GM04504 (cell line): ENCODE measurements around the gene TRIM50.
"Not testable (repeated sequence)": the region's sequence is repeated elsewhere in the genome, so short reads cannot be mapped to it uniquely, and the experiment has no call there.

ENCODE experiments used
- DNase-seq: peaks from one replicate; pipeline ENCODE4 v3.0.0-alpha.2; 2012; ENCODE audit warnings: low read depth

The TRIM50 gene

DNA sequence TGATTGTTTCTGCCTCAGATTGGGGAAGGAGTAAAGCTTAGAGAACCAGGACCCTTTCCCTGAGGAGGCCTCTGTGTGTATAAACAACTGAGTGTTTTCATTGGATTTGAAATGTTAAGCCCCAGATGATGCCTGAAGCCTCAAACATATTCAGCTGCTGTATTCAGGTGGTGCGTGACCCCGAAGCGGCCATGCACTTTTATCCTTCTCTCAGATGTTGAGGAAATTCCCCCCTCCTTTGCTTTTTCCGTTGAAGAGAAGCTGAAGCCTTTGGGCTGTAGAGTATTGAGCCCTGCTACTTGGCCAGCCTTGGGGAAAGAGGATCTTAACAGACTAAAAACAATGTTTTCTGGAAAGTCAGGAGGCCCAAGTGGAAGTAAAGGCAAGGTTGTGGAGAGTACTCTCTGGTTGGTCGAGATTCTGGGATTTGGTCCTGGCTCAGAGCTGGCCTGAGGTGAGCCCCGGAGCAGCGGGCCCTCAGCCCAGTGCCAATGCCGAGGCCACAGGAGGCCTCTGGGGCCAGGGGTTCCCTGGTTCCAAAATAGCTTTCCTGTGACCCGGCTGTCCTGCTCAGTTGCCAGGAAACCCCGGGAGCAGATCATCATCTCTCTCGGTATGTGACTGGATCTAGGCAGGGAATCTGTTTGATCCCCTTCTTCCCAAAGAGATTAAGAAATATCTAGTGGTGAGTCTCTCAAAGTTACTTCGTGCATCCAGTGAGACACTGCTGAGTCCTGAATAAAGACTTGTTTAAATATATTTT is 22.6 kb upstream of the TRIM50 start:
- DNase-seq, result no peak

DNA sequence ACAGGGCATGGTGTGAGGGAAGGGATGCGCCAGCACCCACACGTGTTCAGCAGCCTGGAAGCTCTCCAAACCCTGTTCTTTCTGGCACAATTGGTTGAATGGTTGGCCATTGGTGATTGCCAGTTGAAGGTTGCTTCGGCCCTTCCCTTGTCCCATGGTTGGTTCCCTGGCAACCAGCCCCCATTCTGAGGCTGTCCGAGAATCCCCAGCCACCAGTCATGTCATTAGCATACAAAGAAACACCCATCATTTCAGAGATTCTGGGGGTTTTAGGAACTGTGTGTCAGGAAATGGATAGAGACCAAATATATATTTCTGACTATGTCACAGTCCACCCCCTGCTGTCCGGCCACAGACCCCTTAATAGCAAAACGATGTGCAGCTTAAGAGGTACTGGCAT is 21.9 kb upstream of the TRIM50 start:
- no peak for DNase-seq

GRCh38 chr7:73345951-73346350 is 18.1 kb upstream of the TRIM50 start:
- no peak for DNase-seq

- no peak for DNase-seq
Observed at GRCh38 chr7:73345538-73345937, 17.7 kb upstream of the TRIM50 start.

GRCh38 chr7:73343671-73344380 is 15.9 kb upstream of the TRIM50 start:
- no peak for DNase-seq

DNA sequence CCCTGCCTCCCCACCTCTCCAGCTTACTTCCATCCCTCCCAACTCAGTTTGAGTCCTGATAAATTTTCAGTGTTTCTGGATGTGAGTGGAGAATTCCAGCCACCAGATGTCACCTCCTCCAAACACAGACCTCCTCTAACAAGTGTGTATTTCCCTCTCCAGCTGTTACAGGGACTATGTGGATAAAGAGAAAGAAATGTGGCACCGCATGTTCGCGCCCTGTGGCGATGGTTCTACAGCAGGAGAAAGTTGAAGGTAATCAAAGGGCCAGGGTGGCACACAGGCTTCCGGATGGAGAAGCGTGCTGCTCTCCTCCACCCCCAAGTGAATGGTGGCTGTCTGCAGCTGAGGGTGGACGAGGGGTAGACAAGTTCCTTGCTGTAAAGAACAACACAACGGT is 14.8 kb upstream of the TRIM50 start:
- no peak for DNase-seq

GRCh38 chr7:73341877-73342276 is 14.0 kb upstream of the TRIM50 start:
- no peak for DNase-seq

GRCh38 chr7:73340514-73340913 is 12.6 kb upstream of the TRIM50 start:
- no peak for DNase-seq

DNA sequence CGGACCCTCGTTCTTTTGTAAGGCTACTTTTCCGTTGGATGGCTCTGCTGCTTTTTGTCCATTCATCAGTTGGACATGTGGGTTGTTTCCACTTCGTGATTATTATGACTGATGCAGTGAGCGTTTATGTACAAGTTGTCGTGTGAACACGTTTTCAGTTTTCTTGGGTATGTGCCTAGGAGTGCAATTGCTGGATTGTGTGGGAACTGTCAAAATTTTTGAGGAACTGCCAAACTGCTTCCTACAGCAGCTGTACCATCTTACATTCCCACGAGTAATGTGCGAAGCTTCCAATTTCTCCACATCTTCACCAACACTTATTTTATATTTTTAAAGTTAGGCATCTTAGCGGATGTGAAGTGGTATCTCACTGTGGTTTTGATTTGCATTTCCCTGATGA is 10.4 kb upstream of the TRIM50 start:
- no peak for DNase-seq

DNA sequence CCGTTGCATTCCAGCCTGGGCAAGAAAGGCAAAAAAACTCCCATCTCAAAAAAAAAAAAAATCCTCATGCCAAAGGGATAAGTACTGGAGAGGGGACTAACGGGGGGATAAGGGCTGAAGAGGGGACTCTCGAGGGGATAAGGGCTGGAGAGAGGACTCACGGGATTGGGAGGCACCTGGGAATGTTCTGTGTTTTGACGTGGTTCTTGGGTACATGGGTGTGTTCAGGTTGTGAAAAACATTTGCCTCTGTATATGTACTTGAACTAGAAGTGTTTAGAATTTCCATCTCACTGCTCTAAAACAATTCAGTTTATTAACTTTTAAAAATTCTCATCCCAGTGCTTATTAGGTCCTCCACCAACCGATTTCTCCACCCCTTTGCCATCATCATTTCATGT is 4.6 kb upstream of the TRIM50 start:
- DNase-seq, result no peak

DNA sequence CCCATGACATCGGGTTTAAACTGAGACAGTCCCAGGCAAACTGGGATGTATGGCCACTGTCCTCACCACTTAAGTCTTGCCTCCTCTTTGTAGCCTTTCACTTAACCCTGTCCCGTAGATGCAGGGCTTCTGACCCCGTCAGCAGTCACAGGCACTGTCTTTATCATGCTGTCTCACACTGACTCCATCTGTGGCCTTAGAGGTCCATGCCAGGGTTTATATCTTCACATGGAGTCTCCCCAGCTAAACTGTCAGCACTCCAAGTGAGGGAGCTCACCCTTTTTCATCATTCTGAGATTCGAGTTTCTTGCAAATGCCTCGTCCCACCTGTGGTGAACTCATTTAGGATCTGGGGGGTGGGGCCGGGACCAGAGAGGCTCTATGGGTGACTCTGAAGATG is 2.9 kb upstream of the TRIM50 start:
- no peak for DNase-seq

DNA sequence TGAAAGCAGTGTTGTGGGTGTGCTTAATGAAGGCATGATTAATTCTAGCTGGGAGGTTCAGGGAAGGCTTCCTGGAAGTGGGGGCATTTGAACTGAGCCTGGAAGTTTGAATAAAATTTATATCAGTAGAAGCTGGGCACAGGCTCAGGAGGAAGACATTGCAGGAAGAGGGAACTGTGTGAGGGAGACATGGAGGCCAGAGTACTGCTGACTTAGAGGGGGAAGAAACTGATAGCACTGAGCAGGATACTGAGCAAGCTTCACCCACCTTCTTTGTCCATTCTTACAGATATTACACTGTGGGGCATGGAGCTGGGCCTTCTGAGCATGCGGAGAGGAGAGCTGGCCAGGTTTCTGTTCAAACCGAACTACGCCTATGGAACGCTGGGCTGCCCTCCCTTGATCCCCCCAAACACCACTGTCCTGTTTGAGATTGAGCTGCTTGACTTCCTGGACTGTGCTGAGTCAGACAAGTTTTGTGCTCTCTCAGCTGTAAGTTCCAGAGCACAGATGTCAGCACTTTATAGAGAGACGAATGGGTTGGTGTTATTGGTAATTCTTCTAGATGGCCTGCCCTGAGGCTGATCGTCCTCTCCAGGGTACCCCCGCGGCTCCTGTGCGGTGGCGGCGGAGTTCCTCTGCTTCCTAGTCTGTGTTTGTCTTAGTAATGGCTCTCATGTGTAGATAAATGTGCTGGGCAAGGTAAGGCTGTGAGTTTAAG is 2.1 kb upstream of the TRIM50 start:
- no peak for DNase-seq

- no peak for DNase-seq
Observed at GRCh38 chr7:73328696-73329095, 814 bp upstream of the TRIM50 start.

- not testable (repeated sequence) for DNase-seq
Observed at GRCh38 chr7:73327449-73327848, 433 bp downstream of the TRIM50 start.

DNA sequence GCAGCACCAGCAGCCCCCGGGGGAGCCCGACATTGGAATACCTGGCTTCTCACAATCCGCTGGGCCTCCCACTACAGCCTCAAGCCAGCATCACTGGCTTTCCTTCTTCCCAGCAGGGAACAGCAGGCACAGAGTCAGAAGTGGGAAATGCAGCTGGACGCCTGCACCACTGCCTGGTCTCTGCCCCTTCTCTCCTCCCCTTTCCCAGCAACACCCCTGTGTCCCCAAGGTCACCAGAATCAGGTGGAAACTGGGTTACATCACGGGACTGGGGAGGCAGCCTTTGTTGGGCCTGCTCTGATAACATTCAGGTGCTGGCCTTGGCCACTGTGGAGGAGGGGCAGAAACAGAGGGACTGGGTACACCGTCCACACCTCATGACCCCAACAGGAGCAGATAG is 2.5 kb downstream of the TRIM50 start:
- DNase-seq, result not testable (repeated sequence)

- not testable (repeated sequence) for DNase-seq
Observed at GRCh38 chr7:73324081-73324845, 3.6 kb downstream of the TRIM50 start.

DNA sequence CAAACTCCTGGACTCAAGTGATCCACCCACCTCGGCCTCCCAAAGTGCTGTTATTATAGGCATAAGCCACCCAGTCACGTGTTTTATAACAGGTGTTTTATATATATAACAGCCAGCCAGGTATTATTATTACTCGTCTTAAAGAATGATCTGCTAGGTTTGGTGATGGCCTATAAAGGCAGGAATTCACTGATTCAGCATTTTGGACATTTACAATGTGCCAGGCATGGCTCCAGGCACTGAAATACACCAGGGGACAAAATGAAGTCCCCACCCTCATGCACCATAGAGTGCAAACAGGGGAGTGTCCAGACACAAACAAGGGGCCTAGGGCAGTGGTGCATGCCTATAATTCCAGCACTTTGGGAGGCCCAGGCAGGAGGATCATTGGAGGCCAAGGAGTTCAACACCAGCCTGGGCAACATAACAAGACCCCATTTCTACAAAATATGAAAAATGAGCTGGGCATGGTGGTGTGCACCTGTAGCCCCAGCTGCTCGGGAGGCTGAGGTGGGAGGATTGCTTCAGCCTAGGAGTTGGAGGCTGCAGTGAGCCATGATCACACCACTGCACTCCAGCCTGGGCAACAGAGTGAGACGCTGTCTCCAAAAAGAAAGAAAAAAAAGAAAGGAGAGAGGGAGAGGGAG is 4.3 kb downstream of the TRIM50 start:
- not testable (repeated sequence) for DNase-seq

DNA sequence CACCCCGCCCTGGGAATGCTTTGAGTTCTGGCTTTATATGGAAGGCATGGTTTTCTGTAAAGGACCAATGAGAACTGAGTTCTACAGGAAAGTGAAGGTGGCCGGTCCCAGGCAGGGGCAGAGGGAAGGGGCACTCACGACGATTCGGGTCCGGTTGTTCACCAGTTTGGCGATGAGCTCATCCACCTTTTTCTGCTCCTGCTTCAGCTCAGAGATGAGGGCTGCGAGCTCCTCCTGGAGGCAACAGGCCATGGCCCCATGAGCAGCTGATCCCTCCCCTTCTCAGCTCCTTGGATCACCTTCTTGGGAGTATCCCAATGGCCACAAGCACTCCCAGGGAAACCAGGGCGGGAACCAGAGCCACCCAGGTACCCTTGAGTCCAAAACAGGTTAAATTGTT is 7.9 kb downstream of the TRIM50 start:
- DNase-seq, result not testable (repeated sequence)

DNA sequence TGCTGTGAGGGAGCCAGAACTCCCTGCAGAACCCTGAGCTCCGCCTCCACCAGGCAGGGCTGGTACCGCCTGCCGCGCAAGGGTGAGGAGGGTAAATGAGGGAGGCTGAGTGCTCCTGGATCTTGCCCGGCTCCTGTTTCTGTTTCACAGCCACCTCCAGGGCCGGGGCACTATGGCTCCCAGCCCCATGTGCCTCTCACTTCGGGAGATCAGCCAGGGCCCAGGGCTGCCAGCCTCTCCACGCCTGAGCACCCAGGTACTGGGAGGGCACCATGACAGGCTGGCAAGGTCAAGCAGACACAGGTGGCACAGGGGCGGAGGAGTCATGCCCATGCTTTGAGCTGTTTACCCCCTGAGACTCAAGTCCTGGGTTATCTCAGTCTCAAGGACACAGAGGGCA is 8.3 kb downstream of the TRIM50 start:
- DNase-seq, result not testable (repeated sequence)

- not testable (repeated sequence) for DNase-seq
Observed at GRCh38 chr7:73318656-73319204, 9.2 kb downstream of the TRIM50 start.

DNA sequence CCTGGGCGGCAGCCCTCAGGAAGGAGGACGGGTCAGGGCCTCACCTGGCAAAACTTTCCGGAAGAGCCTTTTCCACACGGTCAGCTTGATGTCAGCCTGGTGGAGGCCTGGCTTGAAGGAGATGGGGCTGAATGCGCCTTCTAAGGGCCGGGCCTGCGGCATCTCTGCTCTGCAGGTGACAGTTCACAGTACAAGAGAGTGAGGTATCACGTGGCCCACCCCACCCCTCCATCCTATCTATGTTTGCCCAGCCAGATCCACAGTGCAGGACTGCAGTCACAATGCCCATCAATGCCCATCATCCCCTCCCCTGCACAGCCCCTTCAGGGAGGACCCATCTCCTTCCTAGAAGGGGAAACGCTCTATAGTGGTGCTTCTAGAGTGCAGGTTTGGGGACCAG is 11.4 kb downstream of the TRIM50 start:
- no peak for DNase-seq
